ENCODE measurements around the gene FAM222B.
A peak's percentile ranks its signal among the peaks of the same experiment; 100 is the strongest.
"Not testable (repeated sequence)": the region's sequence is repeated elsewhere in the genome, so short reads cannot be mapped to it uniquely, and the experiment has no call there.

FAM222B gene

GRCh38 chr17:28873839-28874238 lies 31.2 kb upstream of the FAM222B start:
- H3K4me3 ChIP-seq (ENCODE audit: low read depth, low read length) = no peak overlapping the region

- H3K4me3 ChIP-seq (ENCODE audit: low read depth, low read length) = no peak overlapping the region
Observed at GRCh38 chr17:28871056-28871579, 28.5 kb upstream of the FAM222B start.

DNA sequence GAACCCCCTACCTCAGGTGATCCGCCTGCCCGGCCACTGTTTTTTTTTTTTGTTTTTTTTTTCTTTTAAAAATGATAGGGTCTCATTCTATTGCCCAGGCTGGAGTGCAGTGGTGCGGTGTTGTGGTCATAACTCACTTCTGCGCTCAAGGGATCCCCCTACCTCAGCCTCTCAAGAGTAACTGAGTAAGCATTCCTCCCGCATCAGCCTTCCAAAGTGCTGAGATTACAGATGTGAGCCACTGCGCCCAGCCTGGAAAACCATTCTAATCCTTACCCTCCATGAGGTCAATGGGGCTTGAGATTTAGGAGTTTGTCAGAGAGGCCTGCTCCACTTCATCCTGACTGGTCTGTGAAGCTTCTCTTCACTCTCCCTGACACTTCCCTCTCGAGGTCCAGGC lies 24.7 kb upstream of the FAM222B start:
- H3K4me3 ChIP-seq (ENCODE audit: low read depth, low read length) = no peak overlapping the region

GRCh38 chr17:28865946-28866752 lies 23.6 kb upstream of the FAM222B start:
- H3K4me3 ChIP-seq (ENCODE audit: low read depth, low read length) = no peak overlapping the region

DNA sequence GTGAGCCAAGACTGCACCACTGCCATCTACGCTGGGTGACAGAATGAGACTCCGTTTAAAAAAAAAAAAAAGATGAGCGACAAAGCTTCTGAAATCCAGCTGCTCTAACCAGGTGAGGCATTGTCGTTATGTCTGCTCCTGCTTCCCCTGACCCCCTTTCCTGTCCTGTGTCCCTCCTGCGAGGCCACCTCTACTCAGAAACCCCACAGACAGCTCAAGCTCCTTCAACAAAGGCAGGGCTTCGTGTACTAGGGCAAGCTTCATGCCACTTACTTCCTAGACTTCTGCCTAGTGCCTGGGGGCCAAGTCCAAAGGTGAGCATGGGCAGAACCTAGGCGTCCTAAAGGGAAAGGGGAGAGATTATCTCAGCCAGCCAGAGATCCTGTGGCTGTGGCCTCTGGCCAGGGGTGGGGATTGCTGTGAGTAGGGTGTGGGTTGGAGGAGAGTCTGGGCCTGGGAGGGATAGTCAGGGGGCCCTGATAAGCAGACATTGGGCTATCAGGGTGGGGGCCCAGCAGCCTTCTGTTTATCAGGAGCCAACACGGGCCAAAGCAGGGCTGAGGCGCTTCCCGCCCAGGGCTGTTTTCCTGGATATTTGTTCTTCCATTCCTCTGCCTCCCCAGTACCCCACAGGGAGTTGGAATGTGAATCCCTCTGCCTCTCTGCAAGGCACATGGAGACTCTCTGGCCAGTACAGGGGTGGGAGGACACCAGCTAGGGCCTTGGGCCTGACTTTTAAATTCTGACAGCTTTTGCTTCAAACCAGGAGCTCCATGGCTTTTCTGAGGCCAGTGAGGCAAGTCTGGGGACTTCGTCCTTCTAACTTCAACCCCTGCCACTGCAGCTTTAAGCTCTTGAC lies 22.6 kb upstream of the FAM222B start:
- H3K4me3 ChIP-seq (ENCODE audit: low read depth, low read length) = no peak overlapping the region

DNA sequence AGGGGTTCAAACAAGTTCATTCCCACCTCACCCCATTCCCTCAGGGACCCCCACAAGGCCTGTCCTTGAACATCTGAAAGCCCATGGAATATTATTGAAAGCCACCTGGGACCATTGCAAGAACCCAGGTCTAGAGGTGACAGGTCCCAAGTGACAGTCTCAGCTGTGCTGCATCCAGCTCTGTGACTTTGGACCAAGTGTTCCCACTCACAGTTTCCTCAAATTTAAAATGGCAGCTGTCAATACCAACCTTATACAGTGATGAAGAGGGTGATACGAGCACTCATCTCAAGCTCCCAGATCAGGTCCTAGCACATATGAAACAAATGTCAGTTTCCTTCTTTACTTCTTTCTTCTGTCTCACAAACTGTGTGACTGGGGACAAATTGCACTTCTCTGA lies 21.4 kb upstream of the FAM222B start:
- no peak overlapping the region for H3K4me3 ChIP-seq (ENCODE audit: low read depth, low read length)

GRCh38 chr17:28862561-28862960 lies 20.0 kb upstream of the FAM222B start:
- no peak overlapping the region for H3K4me3 ChIP-seq (ENCODE audit: low read depth, low read length)

- no peak overlapping the region for H3K4me3 ChIP-seq (ENCODE audit: low read depth, low read length)
Observed at GRCh38 chr17:28861393-28862203, 19.0 kb upstream of the FAM222B start.

- H3K4me3 ChIP-seq (ENCODE audit: low read depth, low read length) = no peak overlapping the region
Observed at GRCh38 chr17:28860363-28860808, 17.8 kb upstream of the FAM222B start.

GRCh38 chr17:28858801-28859355 lies 16.3 kb upstream of the FAM222B start:
- no peak overlapping the region for H3K4me3 ChIP-seq (ENCODE audit: low read depth, low read length)

GRCh38 chr17:28857905-28858800 lies 15.6 kb upstream of the FAM222B start:
- H3K4me3 ChIP-seq (ENCODE audit: low read depth, low read length) = no peak overlapping the region

DNA sequence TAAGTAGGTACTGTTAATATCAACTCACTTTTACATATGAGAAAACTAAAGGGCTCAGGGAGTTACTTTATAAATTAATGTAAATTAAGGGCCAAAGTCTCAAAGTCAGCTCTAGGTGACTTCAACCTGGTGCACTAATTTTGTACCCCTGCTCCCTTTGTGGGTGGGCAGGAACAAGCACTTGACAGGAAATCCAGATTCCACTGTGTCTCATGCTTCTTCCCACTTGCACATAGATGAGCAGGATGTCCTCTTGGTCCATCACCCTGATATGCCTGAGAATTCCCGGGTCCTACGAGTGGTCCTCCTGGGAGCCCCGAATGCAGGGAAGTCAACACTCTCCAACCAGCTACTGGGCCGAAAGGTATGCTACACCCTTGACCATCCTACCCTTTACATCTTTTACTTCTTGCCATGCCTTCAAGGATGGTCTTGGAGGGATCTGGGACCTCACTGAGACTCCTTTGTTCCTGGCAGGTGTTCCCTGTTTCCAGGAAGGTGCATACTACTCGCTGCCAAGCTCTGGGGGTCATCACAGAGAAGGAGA lies 13.5 kb upstream of the FAM222B start:
- H3K4me3 ChIP-seq (ENCODE audit: low read depth, low read length) = no peak overlapping the region

- H3K4me3 ChIP-seq (ENCODE audit: low read depth, low read length) = peak overlapping the region; percentile 89
Observed at GRCh38 chr17:28855336-28855679, 12.7 kb upstream of the FAM222B start.

DNA sequence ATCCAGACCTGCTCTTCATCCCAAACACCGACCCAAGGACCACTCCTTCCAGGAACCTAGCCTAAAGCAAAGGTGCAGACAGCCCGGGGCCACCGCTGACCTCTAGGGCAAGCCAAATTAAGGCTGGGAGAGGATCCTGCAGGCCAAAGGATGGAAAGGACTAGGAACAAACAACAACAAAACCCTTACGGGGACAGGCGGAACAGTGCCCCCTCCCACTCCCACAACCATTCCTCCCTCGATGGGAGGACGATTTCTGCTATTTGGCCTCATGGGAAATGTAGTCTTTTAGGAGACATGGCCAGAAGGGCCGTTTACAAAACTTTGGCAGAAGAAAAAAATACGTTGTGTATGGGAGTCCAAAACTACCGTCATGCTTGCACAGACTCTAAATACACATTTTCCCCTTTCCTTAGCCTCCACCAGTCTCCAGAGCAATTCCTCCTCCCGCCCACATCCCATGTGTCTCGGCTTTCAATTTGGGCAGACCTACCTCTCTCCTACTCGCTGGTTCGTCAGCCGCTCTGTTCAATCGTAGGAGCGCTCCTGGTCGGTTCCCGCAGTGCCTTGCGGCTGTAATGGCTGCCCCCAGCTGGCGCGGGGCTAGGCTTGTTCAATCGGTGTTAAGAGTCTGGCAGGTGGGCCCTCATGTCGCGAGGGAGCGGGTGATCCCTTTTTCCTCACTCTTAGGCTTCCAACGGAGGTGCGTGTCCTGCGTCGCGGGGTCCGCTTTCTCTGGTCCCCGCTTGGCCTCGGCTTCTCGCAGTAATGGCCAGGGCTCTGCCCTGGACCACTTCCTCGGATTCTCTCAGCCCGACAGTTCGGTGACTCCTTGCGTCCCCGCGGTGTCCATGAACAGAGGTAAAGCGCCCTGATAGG lies 12.1 kb upstream of the FAM222B start, which contains the start of gene ERAL1:
TSS of gene ERAL1 (plus strand) at position 560 of the 879 bp plus-strand sequence. CDS start at position 579, 19 bp downstream.
- peak within 1 kb of the TSS; percentile 89 for H3K4me3 ChIP-seq (ENCODE audit: low read depth, low read length)

- H3K4me3 ChIP-seq (ENCODE audit: low read depth, low read length) = no peak overlapping the region
Observed at GRCh38 chr17:28853295-28853694, 10.7 kb upstream of the FAM222B start.

GRCh38 chr17:28849281-28849680 lies 6.7 kb upstream of the FAM222B start:
- no peak overlapping the region for H3K4me3 ChIP-seq (ENCODE audit: low read depth, low read length)

DNA sequence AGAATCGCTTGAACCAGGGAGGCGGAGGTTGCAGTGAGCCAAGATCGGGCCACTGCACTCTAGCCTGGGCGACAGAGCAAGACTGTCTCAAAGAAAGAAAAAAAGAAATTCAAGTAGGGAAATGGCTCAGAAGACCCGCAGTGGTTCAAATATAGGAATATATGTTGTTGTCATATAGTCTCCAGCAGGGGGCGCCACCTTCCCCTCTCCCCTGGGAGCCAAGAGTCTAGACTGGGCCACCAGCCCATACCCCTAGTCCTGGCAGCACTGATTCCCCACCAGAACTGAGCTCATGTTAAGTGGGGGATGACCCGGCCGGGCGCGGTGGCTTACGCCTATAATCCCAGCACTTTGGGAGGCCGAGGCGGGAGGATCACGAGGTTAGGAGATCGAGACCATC lies 6.1 kb upstream of the FAM222B start:
- H3K4me3 ChIP-seq (ENCODE audit: low read depth, low read length) = not testable (repeated sequence)

DNA sequence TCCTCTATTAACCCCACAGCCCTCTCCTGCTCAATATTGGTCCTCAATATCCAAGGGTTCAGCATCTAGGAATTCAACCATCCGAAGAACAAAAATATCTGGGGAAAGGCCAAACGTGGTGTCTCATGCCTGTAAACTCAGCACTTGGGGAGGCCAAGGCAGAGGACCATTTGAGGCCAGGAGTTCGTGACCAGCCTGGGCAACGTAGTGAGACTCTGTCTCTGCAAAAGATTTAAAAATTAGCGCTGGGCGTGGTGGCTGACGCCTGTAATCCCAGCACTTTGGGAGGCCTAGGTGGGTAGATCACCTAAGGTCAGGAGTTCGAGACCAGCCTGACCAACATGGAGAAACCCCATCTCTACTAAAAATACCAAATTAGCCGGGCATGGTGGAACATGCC lies 4.1 kb upstream of the FAM222B start:
- H3K4me3 ChIP-seq (ENCODE audit: low read depth, low read length) = not testable (repeated sequence)
